ENCODE data around the gene TSPAN14.
A peak's percentile ranks its signal among the peaks of the same experiment; 100 is the strongest.

TSPAN14 gene, protein sequence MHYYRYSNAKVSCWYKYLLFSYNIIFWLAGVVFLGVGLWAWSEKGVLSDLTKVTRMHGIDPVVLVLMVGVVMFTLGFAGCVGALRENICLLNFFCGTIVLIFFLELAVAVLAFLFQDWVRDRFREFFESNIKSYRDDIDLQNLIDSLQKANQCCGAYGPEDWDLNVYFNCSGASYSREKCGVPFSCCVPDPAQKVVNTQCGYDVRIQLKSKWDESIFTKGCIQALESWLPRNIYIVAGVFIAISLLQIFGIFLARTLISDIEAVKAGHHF

DNA sequence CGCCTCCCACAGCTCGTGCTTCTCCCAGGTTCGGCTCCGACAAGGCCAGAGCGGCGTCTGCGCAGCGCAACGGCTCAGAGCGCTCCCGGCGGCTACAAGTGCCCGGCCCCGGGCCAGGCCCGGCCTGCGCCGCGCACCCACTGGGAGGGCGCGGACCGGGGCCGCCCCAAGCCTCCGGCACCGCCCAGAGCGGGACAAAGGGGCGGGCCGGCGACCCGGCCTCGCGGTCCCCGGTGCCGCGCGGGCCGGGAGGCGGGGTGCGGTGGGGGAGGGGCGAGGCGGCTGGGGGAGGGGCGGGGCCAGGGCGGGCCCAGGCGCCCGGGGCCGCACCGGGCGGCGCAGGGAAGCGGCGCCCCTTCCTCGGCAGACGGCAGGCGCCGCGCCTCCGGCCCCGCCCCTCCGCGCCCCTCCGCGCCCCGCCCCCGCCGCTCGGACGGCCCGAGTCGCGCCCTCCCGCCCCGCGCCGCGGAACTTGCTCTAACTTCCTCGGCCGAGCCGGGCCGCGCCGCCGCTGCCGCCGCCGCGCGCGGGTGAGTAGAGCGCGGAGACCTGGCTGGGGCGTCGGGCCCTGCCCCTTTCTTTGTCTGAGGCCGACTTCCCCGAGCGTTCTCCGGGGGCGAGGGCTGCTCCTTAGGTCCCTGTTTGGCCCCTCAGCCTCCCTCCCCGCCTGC lies at the start of gene TSPAN14:
Gene TSPAN14, plus strand, starts transcription at position 469 of the 671 bp plus-strand sequence. CDS start 34,924 bp downstream, outside the sequence.
- no peak for TF ChIP-seq JUND (IDR thresholded peaks at IDR 0.05; ENCODE audit: low read depth)
- DNase-seq (ENCODE audit: low read depth in 1 of 2, low spot score in 1 of 2) = peak; percentile 88 to 95
- in situ Hi-C loops (cut with HindIII; ENCODE audit: low pct_unique_long_range_greater_than_20kb, low sequenced_read_pairs) = no loop called here

DNA sequence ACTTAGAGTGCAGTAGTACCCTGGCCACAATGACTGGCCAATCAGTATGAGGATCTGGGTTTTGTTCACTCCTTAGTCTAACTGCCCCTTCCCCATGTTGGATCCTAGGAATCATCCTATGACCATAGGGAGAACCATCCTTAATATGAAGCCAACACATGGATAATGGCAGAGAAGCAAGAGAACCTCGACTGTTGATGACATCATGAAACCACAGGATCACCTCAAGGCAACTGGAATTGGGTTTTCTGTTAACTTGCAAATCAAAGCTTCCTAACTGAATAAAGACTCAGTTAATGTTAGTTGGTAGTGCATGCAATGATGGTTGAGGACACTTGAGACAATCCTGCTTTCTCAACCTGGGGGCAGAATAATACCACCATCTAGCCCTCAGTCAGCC lies 49.1 kb upstream of the TSPAN14 start:
- no peak for DNase-seq (ENCODE audit: low read depth in 1 of 2, low spot score in 1 of 2)
- no peak for TF ChIP-seq JUND (IDR thresholded peaks at IDR 0.05; ENCODE audit: low read depth)
- in situ Hi-C loops (cut with HindIII; ENCODE audit: low pct_unique_long_range_greater_than_20kb, low sequenced_read_pairs) = no loop called here

DNA sequence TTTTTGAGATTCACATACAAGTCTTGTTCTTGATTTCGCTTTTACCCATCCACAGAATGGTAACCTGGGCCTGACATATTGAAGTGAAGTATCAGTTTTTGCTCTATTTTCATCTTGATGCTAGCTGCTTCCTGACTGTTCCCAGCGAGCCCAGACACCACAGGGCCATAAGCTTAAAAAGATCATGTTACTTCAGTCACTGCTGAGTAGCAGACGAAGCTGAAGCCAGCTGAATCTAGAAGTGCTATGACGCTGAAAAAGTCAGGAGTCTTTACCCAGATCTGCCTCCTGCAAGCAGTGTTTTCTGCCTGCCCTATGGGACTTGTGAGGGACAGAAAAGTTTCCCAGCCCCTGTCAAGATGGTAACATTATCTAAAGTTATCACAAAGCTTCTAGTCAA lies 48.5 kb upstream of the TSPAN14 start:
- in situ Hi-C loops (cut with HindIII; ENCODE audit: low pct_unique_long_range_greater_than_20kb, low sequenced_read_pairs) = no loop called here
- DNase-seq (ENCODE audit: low read depth in 1 of 2, low spot score in 1 of 2) = no peak
- TF ChIP-seq JUND (IDR thresholded peaks at IDR 0.05; ENCODE audit: low read depth) = no peak

DNA sequence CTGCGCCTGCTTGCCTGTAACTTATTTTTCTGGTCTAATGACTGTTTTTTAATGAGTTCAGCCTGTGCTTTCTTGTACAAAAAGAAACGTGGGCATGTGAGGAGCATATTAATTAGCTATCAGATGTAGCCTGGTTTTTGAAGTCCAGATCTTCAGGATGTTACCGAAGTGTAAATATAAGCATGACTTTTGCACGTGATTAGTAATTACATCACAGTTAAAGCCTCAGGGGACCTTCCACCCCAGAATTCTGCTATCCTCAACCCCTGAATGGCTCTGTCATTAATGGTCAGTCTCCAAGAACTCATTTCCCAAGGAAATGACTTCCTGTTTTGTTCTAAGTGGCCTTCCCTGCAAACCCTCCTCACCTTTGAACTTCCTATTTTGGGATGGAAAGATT lies 47.9 kb upstream of the TSPAN14 start:
- DNase-seq (ENCODE audit: low read depth in 1 of 2, low spot score in 1 of 2) = no peak
- in situ Hi-C loops (cut with HindIII; ENCODE audit: low pct_unique_long_range_greater_than_20kb, low sequenced_read_pairs) = no loop called here
- TF ChIP-seq JUND (IDR thresholded peaks at IDR 0.05; ENCODE audit: low read depth) = no peak

DNA sequence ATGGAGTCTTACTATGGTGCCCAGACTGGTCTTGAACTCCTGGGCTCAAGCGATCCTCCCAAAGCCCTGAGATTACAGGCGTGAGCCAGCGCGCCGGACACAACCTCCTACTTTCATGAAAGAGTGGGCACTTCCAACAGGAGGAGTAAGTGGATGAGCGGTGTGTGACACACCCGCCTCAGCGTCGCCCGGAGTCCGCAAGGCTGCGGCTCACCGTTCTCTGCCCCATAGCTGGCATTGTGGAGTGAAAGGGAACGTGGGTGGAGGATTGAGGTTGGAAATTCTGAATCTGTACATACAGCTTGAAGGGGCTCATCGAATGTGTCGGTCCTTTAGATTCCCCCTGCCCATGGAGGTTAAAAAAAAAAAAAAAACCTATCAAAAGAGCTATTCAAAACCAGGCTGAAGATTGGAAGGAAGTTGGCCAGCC lies 46.3 kb upstream of the TSPAN14 start:
- peak; percentile 72 to 75 for DNase-seq (ENCODE audit: low read depth in 1 of 2, low spot score in 1 of 2)
- in situ Hi-C loops (cut with HindIII; ENCODE audit: low pct_unique_long_range_greater_than_20kb, low sequenced_read_pairs) = no loop called here
- TF ChIP-seq JUND (IDR thresholded peaks at IDR 0.05; ENCODE audit: low read depth) = no peak

DNA sequence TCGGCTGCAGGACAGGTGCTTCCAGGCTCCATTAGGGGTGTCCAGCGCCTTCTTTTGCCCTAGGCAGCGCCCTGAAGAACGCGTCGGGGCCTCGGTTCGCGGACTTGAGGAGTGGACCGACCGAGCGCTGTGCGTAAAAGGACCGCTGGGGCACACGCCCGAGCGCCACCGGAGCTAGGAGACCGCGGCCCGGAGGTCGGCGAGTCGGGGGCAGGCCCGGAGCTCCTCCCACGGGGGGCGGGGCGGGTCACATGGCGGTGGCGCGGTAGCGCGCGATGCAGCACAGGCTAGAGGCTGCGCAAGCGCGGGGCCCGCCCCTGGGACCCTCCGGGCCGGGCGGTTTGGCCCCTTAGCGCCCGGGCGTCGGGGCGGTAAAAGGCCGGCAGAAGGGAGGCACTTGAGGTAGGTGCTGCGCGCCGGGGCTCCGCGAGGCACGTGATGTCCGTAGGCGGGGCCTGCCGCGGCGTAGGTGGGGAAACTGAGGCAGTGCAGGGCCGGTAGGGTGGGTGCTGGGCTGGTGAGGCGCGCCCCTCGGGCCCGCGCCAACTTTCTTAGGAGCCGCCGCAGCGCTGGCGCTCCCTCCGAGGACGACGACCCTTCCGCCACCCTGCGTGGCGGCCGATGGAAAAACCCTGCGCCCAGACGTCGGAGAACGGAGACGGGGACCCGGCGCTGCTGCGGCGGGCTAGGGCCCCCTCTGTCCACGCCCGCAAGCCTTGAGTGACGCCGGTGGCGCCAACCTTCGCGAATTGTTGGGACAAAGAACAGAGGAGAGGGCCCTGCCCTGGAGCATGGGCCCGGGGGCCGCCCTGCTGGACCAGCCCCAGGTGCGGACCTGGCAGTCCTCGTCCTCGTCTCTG lies 45.6 kb upstream of the TSPAN14 start, which contains the start of gene PRXL2A:
Gene PRXL2A, plus strand, starts transcription at position 310 of the 860 bp plus-strand sequence. CDS start 11,917 bp downstream, outside the sequence.
- peak; percentile 85 to 97 for DNase-seq (ENCODE audit: low read depth in 1 of 2, low spot score in 1 of 2)
- TF ChIP-seq JUND (IDR thresholded peaks at IDR 0.05; ENCODE audit: low read depth) = no peak
- in situ Hi-C loops (cut with HindIII; ENCODE audit: low pct_unique_long_range_greater_than_20kb, low sequenced_read_pairs) = no loop called here

DNA sequence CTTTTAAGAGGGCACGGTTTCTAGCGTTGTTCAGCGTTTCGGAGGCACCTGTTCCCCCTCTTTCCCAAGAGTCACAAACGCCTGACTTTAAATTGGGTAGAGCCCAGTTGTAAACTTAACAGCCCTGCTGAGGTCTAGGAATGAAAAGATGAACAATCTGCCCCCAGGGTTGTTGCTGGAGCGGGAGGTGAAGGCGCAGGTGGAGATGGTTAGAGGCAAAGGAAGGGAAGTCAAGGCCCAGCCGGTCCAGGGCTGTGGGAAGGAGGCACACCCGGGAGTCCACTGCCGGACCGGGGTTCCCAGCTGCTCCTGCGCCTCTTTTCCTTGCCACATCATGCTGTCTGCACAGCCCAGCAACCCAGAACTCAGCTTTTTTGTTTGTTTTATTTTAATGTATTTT lies 45.0 kb upstream of the TSPAN14 start:
- peak in 1 of 2 experiments; percentile 38 for DNase-seq (ENCODE audit: low read depth in 1 of 2, low spot score in 1 of 2)
- no peak for TF ChIP-seq JUND (IDR thresholded peaks at IDR 0.05; ENCODE audit: low read depth)
- in situ Hi-C loops (cut with HindIII; ENCODE audit: low pct_unique_long_range_greater_than_20kb, low sequenced_read_pairs) = no loop called here

DNA sequence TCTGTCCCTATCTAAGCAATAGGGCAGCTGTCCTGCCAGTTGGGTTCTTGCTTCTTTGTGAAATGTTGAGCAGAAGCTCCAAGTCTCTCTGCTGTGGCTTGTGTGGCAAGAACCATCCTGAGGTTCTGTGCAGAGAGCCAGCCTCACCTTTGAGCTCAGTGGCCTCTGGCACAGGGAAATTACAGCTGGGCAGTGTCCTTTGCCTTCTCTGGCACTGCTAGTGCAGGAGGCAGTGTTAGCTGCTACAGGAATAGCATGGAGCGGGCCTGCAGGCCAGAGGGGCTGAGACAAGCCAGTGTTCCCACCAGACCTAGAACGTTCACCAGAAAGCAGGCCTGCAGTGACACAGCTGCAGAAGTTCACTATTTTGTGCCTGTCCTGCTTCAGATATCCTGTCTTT lies 44.0 kb upstream of the TSPAN14 start:
- DNase-seq (ENCODE audit: low read depth in 1 of 2, low spot score in 1 of 2) = no peak
- TF ChIP-seq JUND (IDR thresholded peaks at IDR 0.05; ENCODE audit: low read depth) = no peak
- in situ Hi-C loops (cut with HindIII; ENCODE audit: low pct_unique_long_range_greater_than_20kb, low sequenced_read_pairs) = no loop called here

DNA sequence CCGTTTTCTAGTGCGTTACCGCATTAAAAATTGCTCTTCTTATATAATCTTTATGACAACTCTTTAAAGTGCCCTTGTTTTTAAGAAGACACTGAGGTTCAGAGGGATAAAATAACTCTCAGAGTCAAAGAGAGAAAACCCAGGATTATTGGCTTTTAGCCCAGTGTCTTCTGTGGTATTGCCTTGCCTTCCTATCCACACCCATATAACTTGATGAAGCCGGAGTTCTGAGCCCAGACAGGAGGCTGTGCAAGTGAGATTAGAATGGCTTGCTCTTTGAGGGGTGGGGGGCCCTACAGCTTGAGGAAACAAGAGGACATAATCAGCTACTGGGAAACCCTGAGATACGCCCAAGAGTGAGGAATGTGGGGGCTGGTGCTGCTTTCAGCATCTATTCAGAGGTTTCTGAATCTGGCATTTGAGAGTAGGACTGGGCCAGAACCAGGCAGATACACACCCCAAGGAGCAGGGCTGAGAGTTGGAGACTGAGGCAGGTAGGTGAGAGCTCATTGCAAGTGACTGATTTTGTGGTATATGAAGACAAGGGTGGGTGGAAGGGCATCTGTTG lies 43.4 kb upstream of the TSPAN14 start:
- in situ Hi-C loops (cut with HindIII; ENCODE audit: low pct_unique_long_range_greater_than_20kb, low sequenced_read_pairs) = no loop called here
- TF ChIP-seq JUND (IDR thresholded peaks at IDR 0.05; ENCODE audit: low read depth) = no peak
- DNase-seq (ENCODE audit: low read depth in 1 of 2, low spot score in 1 of 2) = no peak

DNA sequence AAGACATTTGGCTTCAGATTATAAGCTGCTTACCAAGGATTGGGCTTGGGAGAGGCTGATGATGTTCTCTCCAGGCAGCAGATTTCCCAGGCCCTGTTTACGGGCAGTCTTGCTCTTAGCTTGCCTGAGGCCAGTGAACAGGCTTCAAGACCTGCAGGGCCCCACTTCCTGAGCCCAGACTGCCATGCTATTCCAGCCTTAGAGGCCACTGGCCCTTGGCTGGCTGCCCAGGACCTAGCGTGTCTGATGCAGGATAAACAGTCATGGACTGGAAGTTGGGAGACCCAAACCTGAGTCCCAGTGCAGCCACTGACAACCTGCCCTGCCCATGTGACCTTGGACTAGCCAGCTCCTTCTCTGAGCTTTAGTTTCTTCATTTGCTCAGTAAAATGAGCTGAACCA lies 42.8 kb upstream of the TSPAN14 start:
- TF ChIP-seq JUND (IDR thresholded peaks at IDR 0.05; ENCODE audit: low read depth) = no peak
- DNase-seq (ENCODE audit: low read depth in 1 of 2, low spot score in 1 of 2) = no peak
- in situ Hi-C loops (cut with HindIII; ENCODE audit: low pct_unique_long_range_greater_than_20kb, low sequenced_read_pairs) = no loop called here

DNA sequence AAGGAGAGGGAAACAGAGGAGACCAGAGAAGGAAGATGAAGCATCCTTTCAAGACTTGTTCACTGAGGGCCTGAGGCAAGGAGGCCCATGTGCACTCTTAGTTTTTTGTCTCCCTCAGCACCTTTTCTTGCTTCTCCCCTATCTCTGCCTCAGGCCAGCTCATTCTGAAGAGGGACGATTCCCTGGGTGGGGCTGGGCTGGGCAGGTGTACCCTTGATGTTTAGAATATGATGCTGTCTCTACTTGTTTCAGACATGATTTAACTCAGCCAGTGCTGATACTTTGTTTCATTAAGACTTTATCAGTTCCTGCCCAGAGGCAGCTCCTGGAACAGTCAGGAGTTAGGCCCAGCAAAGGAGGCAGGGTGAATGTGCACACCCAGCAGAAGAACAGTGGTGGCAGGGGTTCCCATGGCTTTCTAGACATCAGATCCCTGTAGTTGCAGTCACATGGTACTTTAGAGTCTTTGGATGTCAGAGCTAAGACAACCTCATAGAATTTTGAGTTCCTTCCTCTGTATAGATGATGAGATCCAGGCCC lies 42.4 kb upstream of the TSPAN14 start:
- DNase-seq (ENCODE audit: low read depth in 1 of 2, low spot score in 1 of 2) = no peak

DNA sequence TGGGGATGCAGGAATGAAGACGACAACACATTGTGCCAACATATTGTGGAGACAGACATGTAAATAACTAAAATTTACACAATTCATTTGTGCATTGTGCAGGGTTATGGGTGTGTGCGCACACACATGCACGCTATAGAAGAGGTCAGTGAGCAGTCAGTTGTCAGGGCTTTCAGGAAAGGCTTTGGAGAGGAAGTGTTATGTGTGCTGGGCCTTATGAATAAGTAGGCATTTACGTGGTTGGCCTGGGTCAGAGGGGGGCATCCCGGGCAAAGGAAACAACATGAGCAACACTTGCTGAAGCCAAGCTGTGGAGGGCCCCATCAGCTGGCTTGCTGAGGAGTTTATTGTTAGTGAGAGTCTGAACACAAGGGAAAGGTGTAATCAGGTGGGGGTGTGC lies 41.6 kb upstream of the TSPAN14 start:
- TF ChIP-seq JUND (IDR thresholded peaks at IDR 0.05; ENCODE audit: low read depth) = no peak
- no peak for DNase-seq (ENCODE audit: low read depth in 1 of 2, low spot score in 1 of 2)

More for the DNA sequence above, 42.4 kb upstream of the TSPAN14 start:
- in situ Hi-C loops (cut with HindIII; ENCODE audit: low pct_unique_long_range_greater_than_20kb, low sequenced_read_pairs) = no loop called here
- TF ChIP-seq JUND (IDR thresholded peaks at IDR 0.05; ENCODE audit: low read depth) = no peak

More for the DNA sequence above, 41.6 kb upstream of the TSPAN14 start:
- in situ Hi-C loops (cut with HindIII; ENCODE audit: low pct_unique_long_range_greater_than_20kb, low sequenced_read_pairs) = no loop called here

Measured in T47D (cell line).